Measurements from ENCODE around the gene CLEC14A. TPM values are rescaled to one million over a fixed set of nuclear protein-coding genes. Genes with fewer than 3 reads are reported as not detected.

CLEC14A gene
- total RNA-seq, 3 donors from 2014 or later = 4.3 to 10.5 (median 9.1) TPM

GRCh38 chr14:38226366-38226765 is 29.5 kb downstream of the CLEC14A start:
- no peak for ATAC-seq
- H3K36me3 ChIP-seq (ENCODE audit: low read depth) = no peaks in the 10 kb centered on the region

GRCh38 chr14:38225946-38226345 is 29.9 kb downstream of the CLEC14A start:
- TF ChIP-seq, protein P1, sequence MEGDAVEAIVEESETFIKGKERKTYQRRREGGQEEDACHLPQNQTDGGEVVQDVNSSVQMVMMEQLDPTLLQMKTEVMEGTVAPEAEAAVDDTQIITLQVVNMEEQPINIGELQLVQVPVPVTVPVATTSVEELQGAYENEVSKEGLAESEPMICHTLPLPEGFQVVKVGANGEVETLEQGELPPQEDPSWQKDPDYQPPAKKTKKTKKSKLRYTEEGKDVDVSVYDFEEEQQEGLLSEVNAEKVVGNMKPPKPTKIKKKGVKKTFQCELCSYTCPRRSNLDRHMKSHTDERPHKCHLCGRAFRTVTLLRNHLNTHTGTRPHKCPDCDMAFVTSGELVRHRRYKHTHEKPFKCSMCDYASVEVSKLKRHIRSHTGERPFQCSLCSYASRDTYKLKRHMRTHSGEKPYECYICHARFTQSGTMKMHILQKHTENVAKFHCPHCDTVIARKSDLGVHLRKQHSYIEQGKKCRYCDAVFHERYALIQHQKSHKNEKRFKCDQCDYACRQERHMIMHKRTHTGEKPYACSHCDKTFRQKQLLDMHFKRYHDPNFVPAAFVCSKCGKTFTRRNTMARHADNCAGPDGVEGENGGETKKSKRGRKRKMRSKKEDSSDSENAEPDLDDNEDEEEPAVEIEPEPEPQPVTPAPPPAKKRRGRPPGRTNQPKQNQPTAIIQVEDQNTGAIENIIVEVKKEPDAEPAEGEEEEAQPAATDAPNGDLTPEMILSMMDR (IDR thresholded peaks at IDR 0.05) = no peak
- Histone ChIP-seq H3K36me3 (ENCODE audit: low read depth) (no peaks in the 10 kb centered on the region), H3K4me1 (ENCODE audit: low read depth) (no peaks in the 10 kb centered on the region), H3K9me3 (no peaks in the 10 kb centered on the region), H3K4me3 (no peak overlapping the region)
- no peak for ATAC-seq
- DNase-seq = no peak
- intact Hi-C loops (cut with DNase I, micrococcal nuclease) = no loop called here

More at GRCh38 chr14:38226366-38226765, 29.5 kb downstream of the CLEC14A start:
- intact Hi-C loops (cut with DNase I, micrococcal nuclease) = no loop called here
- no peaks in the 10 kb centered on the region for H3K4me1 ChIP-seq (ENCODE audit: low read depth)
- TF ChIP-seq, protein P1 (IDR thresholded peaks at IDR 0.05) = no peak
- no peak for DNase-seq
- H3K9me3 ChIP-seq = no peaks in the 10 kb centered on the region
- H3K4me3 ChIP-seq = no peak overlapping the region

- Histone ChIP-seq H3K9me3 (no peaks in the 10 kb centered on the region), H3K36me3 (ENCODE audit: low read depth) (no peaks in the 10 kb centered on the region), H3K4me3 (no peak overlapping the region), H3K4me1 (ENCODE audit: low read depth) (no peaks in the 10 kb centered on the region)
- intact Hi-C loops (cut with DNase I, micrococcal nuclease) = no loop called here
- ATAC-seq = no peak
- TF ChIP-seq, protein P1 (IDR thresholded peaks at IDR 0.05) = no peak
- DNase-seq = no peak
These were observed 31.6 kb downstream of the CLEC14A start for GRCh38 chr14:38224338-38224737.

DNA sequence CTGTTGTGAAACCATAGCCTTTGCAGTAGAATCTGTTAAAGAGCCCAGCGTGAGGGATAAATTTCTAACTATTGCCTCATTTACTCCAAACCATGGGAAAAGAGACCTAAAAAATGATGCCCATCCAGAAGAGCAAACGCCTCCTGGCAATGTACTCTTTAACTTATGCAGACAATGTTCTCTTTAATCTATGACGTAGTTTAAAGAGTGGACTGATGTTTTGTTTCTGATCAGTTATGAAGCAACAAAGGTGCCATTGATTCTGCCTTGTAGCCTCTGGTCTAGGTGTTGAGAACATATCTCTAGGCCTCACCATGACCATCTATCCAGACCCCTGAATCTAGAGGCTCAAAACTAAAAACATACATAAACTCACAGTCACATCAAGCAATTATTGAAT is 34.8 kb downstream of the CLEC14A start:
- TF ChIP-seq, protein P1 (IDR thresholded peaks at IDR 0.05) = no peak
- intact Hi-C loops (cut with DNase I, micrococcal nuclease) = no loop called here
- H3K4me3 ChIP-seq = no peak overlapping the region
- DNase-seq = no peak
- H3K36me3 ChIP-seq (ENCODE audit: low read depth) = no peaks in the 10 kb centered on the region
- H3K4me1 ChIP-seq (ENCODE audit: low read depth) = no peaks in the 10 kb centered on the region
- no peak for ATAC-seq
- no peaks in the 10 kb centered on the region for H3K9me3 ChIP-seq

DNA sequence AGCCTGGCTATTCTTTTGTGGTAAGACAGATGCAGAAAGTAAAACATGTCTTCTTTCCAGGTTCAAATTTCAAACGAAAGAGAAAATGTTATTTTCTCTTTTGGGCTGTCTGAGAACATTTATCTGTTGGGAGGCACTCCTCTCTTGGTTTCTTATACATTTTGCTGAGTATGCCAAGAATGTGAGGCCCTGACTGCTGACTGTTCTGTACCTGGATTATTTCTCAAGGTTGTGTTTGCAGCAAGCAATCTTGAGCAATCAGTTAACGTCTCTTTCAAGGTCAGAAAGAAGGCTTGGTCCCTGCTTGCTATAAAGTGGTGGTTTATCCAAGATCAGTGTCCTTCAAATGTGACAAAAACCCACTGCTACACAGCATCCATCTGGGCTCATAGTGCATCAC is 38.3 kb downstream of the CLEC14A start:
- no peak for ATAC-seq
- TF ChIP-seq, protein P1 (IDR thresholded peaks at IDR 0.05) = no peak
- no peak for DNase-seq
- Histone ChIP-seq H3K9me3 (no peaks in the 10 kb centered on the region), H3K4me1 (ENCODE audit: low read depth) (no peaks in the 10 kb centered on the region), H3K4me3 (no peak overlapping the region), H3K36me3 (ENCODE audit: low read depth) (no peaks in the 10 kb centered on the region)
- intact Hi-C loops (cut with DNase I, micrococcal nuclease) = no loop called here

- intact Hi-C loops (cut with DNase I, micrococcal nuclease) = no loop called here
- DNase-seq (no peak), ATAC-seq (no peak)
- H3K36me3 ChIP-seq (ENCODE audit: low read depth) = no peaks in the 10 kb centered on the region
- no peak overlapping the region for H3K4me3 ChIP-seq
- H3K4me1 ChIP-seq (ENCODE audit: low read depth) = peaks cover 8% of the 10 kb centered on the region
- no peaks in the 10 kb centered on the region for H3K9me3 ChIP-seq
- TF ChIP-seq, protein P1 (IDR thresholded peaks at IDR 0.05) = no peak
These were observed 42.9 kb downstream of the CLEC14A start for GRCh38 chr14:38213001-38213400.

Measured in mucosa of descending colon (tissue), 3 donors.